Measurements from ENCODE around the gene SETD1B.
A peak's percentile ranks its signal among the peaks of the same experiment; 100 is the strongest.

The SETD1B gene

GRCh38 chr12:121792607-121793439 is 11.0 kb upstream of the SETD1B start:
- H3K27me3 ChIP-seq (ENCODE audit: insufficient read depth, low read length), result no peaks in the 10 kb centered on the region
- peak overlapping the region; percentile 80 for H3K4me2 ChIP-seq (ENCODE audit: low read length)
- H4K20me1 ChIP-seq (ENCODE audit: insufficient read depth, low read length), result no peaks in the 10 kb centered on the region
- no peak for TF ChIP-seq EZH2 (IDR thresholded peaks at IDR 0.05; ENCODE audit: borderline replicate concordance, low read length)
- no peak; the same call in 1 of the 2 replicates for TF ChIP-seq CTCF (IDR thresholded peaks at IDR 0.05; ENCODE audit: low read length)
- peak overlapping the region; percentile 72 for H3K9ac ChIP-seq (ENCODE audit: low read length)
- H3K27ac ChIP-seq (ENCODE audit: low read depth, low read length, poor library complexity, severe bottlenecking), result peak overlapping the region; percentile 65
- H3F3A ChIP-seq (ENCODE audit: insufficient read depth, low read length), result no peaks in the 10 kb centered on the region
- H3K9me3 ChIP-seq (ENCODE audit: low read length), result no peaks in the 10 kb centered on the region
- peaks cover 5% of the 10 kb centered on the region; the same call in 1 of the 2 replicates for H3K36me3 ChIP-seq (ENCODE audit: insufficient read depth, low read length)
- H3K4me3 ChIP-seq (ENCODE audit: low read depth, low read length, poor library complexity, severe bottlenecking), result peak overlapping the region; percentile 67
- no peak overlapping the region for H2AFZ ChIP-seq (ENCODE audit: low read length)
- H3K79me2 ChIP-seq (ENCODE audit: insufficient read depth, low read length), result no peaks in the 10 kb centered on the region
- no peaks in the 10 kb centered on the region for H3K9me2 ChIP-seq (ENCODE audit: low read depth, low read length)
- peaks cover 75% of the 10 kb centered on the region for H3K4me1 ChIP-seq (ENCODE audit: insufficient read depth, low read length, severe bottlenecking)

GRCh38 chr12:121793440-121793837 is 10.4 kb upstream of the SETD1B start, which contains the start of gene RHOF:
Gene RHOF, minus strand, starts transcription at chr12:121793688. Its CDS starts 55 bp downstream, at chr12:121793633.
- TF ChIP-seq CTCF (IDR thresholded peaks at IDR 0.05; ENCODE audit: low read length), result no peak
- TF ChIP-seq EZH2 (IDR thresholded peaks at IDR 0.05; ENCODE audit: borderline replicate concordance, low read length), result no peak
- no peaks in the 10 kb centered on the region for H4K20me1 ChIP-seq (ENCODE audit: insufficient read depth, low read length)
- no peaks in the 10 kb centered on the region for H3K9me3 ChIP-seq (ENCODE audit: low read length)
- peaks cover 75% of the 10 kb centered on the region for H3K4me1 ChIP-seq (ENCODE audit: insufficient read depth, low read length, severe bottlenecking)
- H3K79me2 ChIP-seq (ENCODE audit: insufficient read depth, low read length), result no peaks in the 10 kb centered on the region
- peak within 1 kb of the TSS; percentile 67 for H3K4me3 ChIP-seq (ENCODE audit: low read depth, low read length, poor library complexity, severe bottlenecking)
- H3K36me3 ChIP-seq (ENCODE audit: insufficient read depth, low read length), result peaks cover 6% of the 10 kb centered on the region; the same call in 1 of the 2 replicates
- no peaks in the 10 kb centered on the region for H3F3A ChIP-seq (ENCODE audit: insufficient read depth, low read length)
- no peak within 1 kb of the TSS for H2AFZ ChIP-seq (ENCODE audit: low read length)
- H3K27ac ChIP-seq (ENCODE audit: low read depth, low read length, poor library complexity, severe bottlenecking), result peak within 1 kb of the TSS; percentile 65
- H3K4me2 ChIP-seq (ENCODE audit: low read length), result peak within 1 kb of the TSS; percentile 80
- H3K27me3 ChIP-seq (ENCODE audit: insufficient read depth, low read length), result no peaks in the 10 kb centered on the region
- H3K9me2 ChIP-seq (ENCODE audit: low read depth, low read length), result no peaks in the 10 kb centered on the region
- H3K9ac ChIP-seq (ENCODE audit: low read length), result peak within 1 kb of the TSS; percentile 72

GRCh38 chr12:121793838-121794533 is 9.8 kb upstream of the SETD1B start:
- H2AFZ ChIP-seq (ENCODE audit: low read length), result no peak overlapping the region
- no peaks in the 10 kb centered on the region for H3K27me3 ChIP-seq (ENCODE audit: insufficient read depth, low read length)
- H3K79me2 ChIP-seq (ENCODE audit: insufficient read depth, low read length), result no peaks in the 10 kb centered on the region; the same call in 1 of the 2 replicates
- no peaks in the 10 kb centered on the region for H3K9me2 ChIP-seq (ENCODE audit: low read depth, low read length)
- H3K9me3 ChIP-seq (ENCODE audit: low read length), result no peaks in the 10 kb centered on the region
- H3K36me3 ChIP-seq (ENCODE audit: insufficient read depth, low read length), result peaks cover 12% of the 10 kb centered on the region; the same call in 1 of the 2 replicates
- H3K9ac ChIP-seq (ENCODE audit: low read length), result peak overlapping the region; percentile 72
- no peaks in the 10 kb centered on the region for H4K20me1 ChIP-seq (ENCODE audit: insufficient read depth, low read length)
- no peaks in the 10 kb centered on the region for H3F3A ChIP-seq (ENCODE audit: insufficient read depth, low read length)
- H3K4me1 ChIP-seq (ENCODE audit: insufficient read depth, low read length, severe bottlenecking), result peaks cover 75% of the 10 kb centered on the region
- H3K4me2 ChIP-seq (ENCODE audit: low read length), result peak overlapping the region; percentile 80
- H3K27ac ChIP-seq (ENCODE audit: low read depth, low read length, poor library complexity, severe bottlenecking), result peak overlapping the region; percentile 65
- TF ChIP-seq EZH2 (IDR thresholded peaks at IDR 0.05; ENCODE audit: borderline replicate concordance, low read length), result no peak
- TF ChIP-seq CTCF (IDR thresholded peaks at IDR 0.05; ENCODE audit: low read length), result peak; percentile 100
- H3K4me3 ChIP-seq (ENCODE audit: low read depth, low read length, poor library complexity, severe bottlenecking), result peak overlapping the region; percentile 67

Data from OCI-LY1 (cell line).